Esophagus muscularis mucosa (tissue), 4 donors: ENCODE data around the gene PDZRN3. TPM values are rescaled to one million over a fixed set of nuclear protein-coding genes. Genes with fewer than 3 reads are reported as not detected.

Experiments used
- DNase-seq: peaks from one replicate; pipeline ENCODE4 v3.0.0-alpha.2; 2017; ENCODE audit errors: extremely low spot score
- H3K27ac ChIP-seq, 4 donors: fragments of 200-600 bp; sonication (generic); replicated peaks in 1 of 4; 1 replicate in 3 of 4; 2 replicates in 1 of 4; pipeline ENCODE4 v1.5.1; 2016 to 2019; ENCODE audit warnings: mild to moderate bottlenecking in 1 of 4
- H3K27me3 ChIP-seq, 4 donors: fragments of 200-600 bp; sonication (generic); one replicate each; pipeline versions ENCODE4 v1.5.1 to v1.6.0; 2016 to 2019
- H3K36me3 ChIP-seq, 4 donors: fragments of 200-600 bp; sonication (generic); one replicate each; pipeline ENCODE4 v1.5.1; 2016 to 2019
- H3K4me1 ChIP-seq, 4 donors: fragments of 200-600 bp; sonication (generic); one replicate each; pipeline ENCODE4 v1.5.1; 2016 to 2019
- H3K4me3 ChIP-seq, 4 donors: fragments of 200-600 bp; sonication (generic); 1 replicate in 2 of 4; 2 replicates in 2 of 4; pipeline ENCODE4 v1.5.1; 2016 to 2019; ENCODE audit warnings: mild to moderate bottlenecking in 4 of 4, moderate library complexity in 1 of 4
- H3K9me3 ChIP-seq, 4 donors: fragments of 200-600 bp; sonication (generic); 1 replicate in 3 of 4; 2 replicates in 1 of 4; pipeline ENCODE4 v1.5.1; 2016 to 2019
- EP300 ChIP-seq: sonication (generic); formaldehyde crosslinking; IDR thresholded peaks from one replicate; pipeline ENCODE4 v1.6.1; 2017; ENCODE audit warnings: antibody characterized with exemption
- POLR2A ChIP-seq: fragments of 450-650 bp; IDR thresholded peaks from one replicate; pipeline ENCODE4 v1.6.1; 2017; ENCODE audit warnings: antibody characterized with exemption, moderate library complexity, mild to moderate bottlenecking, low read depth
- POLR2AphosphoS5 ChIP-seq, 2 donors: sonication (generic); formaldehyde crosslinking; IDR thresholded peaks; one replicate each; pipeline ENCODE4 v1.6.1; 2017; ENCODE audit warnings: antibody characterized with exemption in 2 of 2
- WGBS: methylation state at CpG from one replicate; pipeline ENCODE4 v1.1.5; 2018; 5-methylcytosine and 5-hydroxymethylcytosine counted together
- intact Hi-C: fragments of 100-400 bp; cut with DNase I; formaldehyde crosslinking; loops from one replicate; pipeline ENCODE4 v1.15.1; 2023
- total RNA-seq, 4 donors: library from RNA; depleted of rRNA; stranded (reverse); fragments of >200 nt; gene quantifications; one replicate each; pipeline versions ENCODE4 v1.1.0 to v1.2.1, GENCODE V29; 2016
- TF ChIP-seq, protein P1 (sequence below), 3 experiments: fragments of 200-600 bp in 2 of 3; fragments of 450-650 bp in 1 of 3; sonication (generic) in 2 of 3; IDR thresholded peaks; one replicate each; pipeline ENCODE4 v1.5.1; 2017 to 2019; ENCODE audit warnings: antibody characterized with exemption in 3 of 3, mild to moderate bottlenecking in 2 of 3, moderate library complexity in 1 of 3

Gene PDZRN3
- total RNA-seq, 4 donors from 2014 or later, result 149 to 314 (median 220) TPM

DNA sequence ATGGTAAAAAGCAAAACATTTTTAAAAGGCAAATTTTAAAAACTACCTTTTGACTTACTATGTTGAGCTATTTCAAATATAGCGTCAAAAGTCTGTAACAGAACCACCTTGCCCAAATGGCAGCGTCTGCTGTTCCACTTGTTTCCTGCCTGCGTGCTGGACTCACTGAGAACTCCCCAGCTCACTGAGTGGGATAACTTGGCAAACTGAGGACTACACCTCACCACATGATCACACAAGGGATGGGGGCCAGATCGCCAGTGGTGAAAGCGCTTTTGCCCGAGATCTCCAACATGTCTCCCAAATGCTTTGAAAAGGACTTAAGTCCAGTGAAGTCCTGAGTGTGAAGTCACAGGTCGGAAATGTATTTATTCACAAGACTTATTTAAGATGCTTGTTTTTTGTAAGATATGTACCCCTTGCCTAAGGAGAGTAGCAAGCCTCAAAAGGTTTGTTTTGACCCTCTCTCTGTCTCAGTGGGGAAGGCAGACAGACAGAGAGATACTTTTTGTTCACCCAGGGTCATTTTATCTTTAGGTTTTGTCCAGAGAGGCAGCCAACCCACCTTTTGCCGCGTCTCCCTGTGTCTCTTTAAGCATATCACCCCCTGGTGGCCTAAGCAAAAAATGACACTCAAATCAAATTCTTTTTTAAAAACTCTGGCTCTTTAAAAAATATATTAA, 192.6 kb downstream of the PDZRN3 start:
- Histone ChIP-seq H3K36me3 (no peaks in the 10 kb centered on the region), H3K27ac (peak overlapping the region; percentile 7 to 42 (median 24)), H3K4me1 (peaks cover 45 to 91% (median 78%) of the 10 kb centered on the region in 4 donors), H3K27me3 (no peaks in the 10 kb centered on the region), H3K4me3 (peak overlapping the region; percentile 8 to 36 (median 13)), H3K9me3 (no peaks in the 10 kb centered on the region)
- no peak for DNase-seq
- 49% methylated on average over 9 of the region's 9 CpGs for WGBS
- intact Hi-C loops, result loop anchor here (5.0 kb wide), 2 partner anchors 75 to 330 kb away; no protein-coding TSS in a partner anchor
- TF ChIP-seq POLR2A, result no peak
- no peak for TF ChIP-seq EP300
- TF ChIP-seq POLR2AphosphoS5 (IDR thresholded peaks at IDR 0.05), result no peak
- TF ChIP-seq, protein P1, sequence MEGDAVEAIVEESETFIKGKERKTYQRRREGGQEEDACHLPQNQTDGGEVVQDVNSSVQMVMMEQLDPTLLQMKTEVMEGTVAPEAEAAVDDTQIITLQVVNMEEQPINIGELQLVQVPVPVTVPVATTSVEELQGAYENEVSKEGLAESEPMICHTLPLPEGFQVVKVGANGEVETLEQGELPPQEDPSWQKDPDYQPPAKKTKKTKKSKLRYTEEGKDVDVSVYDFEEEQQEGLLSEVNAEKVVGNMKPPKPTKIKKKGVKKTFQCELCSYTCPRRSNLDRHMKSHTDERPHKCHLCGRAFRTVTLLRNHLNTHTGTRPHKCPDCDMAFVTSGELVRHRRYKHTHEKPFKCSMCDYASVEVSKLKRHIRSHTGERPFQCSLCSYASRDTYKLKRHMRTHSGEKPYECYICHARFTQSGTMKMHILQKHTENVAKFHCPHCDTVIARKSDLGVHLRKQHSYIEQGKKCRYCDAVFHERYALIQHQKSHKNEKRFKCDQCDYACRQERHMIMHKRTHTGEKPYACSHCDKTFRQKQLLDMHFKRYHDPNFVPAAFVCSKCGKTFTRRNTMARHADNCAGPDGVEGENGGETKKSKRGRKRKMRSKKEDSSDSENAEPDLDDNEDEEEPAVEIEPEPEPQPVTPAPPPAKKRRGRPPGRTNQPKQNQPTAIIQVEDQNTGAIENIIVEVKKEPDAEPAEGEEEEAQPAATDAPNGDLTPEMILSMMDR (IDR thresholded peaks at IDR 0.05), result peak; percentile 66 to 71 (median 69)

DNA sequence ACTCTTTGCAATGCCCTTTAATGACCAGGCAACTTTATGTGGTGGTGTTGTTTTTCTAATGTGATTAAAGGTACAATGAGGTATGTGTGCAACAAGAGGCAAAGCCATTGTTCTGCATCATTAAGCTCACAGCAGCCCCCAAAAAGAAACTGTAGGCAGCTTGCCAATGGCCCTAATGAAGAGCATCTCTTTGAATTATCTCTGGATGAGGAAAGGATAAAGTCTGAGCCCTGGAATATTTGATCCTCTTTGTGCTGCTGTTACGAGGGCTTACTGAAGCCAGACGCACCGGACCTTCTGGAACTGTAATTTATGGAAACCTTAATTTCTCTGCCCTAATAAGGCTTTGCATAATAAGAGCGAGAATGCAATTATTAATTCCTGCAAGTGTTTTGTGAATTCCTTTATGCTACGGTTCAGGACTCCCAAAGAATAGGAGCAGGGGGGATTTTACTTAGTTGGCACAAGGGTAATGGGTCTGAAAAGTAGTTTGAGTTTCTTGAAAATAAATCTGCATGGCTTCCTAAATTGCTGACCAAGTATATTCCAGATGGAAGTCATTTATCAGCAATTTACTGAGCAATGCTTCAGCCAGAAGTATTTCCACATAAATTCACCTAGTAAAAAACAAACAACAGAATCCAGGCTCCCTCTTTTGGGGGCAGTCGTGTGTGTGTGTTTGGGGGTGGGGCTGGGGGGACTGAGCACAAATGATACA, 193.4 kb downstream of the PDZRN3 start:
- TF ChIP-seq POLR2A (no peak), POLR2AphosphoS5 (IDR thresholded peaks at IDR 0.05) (no peak), EP300 (no peak)
- TF ChIP-seq, protein P1 (IDR thresholded peaks at IDR 0.05), result no peak
- 56% methylated on average over 6 of the region's 6 CpGs for WGBS

DNA sequence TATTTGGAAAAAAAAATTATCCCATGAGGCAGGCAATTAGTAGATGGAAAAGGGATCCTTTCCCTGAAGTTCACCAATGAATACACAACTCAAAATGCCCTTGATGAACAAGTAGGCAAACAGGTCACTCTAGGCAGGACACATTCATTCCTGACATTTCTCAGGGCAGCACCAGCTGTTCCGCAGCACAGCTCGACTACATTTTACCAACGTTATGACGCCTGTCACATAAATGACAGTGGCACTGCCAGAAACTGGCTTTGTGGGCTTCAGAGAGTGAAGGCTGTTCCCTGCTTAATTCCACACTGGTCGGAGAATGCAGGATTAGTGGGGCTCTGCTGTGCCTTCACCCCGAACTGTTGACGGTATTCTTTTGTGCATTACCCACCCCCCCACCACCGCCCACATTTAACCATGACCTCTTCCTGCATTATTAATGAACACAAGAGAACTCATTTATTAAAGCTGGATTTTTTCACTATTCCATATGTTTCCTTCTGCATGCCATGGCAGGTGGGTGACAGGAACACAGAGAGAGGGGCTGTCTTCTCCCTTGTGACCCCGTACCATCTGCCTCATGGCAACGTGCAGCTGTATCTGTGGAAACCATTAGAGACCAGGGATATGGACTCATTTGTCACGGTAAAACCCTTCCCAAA, 197.6 kb downstream of the PDZRN3 start:
- intact Hi-C loops, result loop anchor here (10.0 kb wide), 1 partner anchor 188 kb away; no protein-coding TSS in a partner anchor
- Histone ChIP-seq H3K27me3 (no peaks in the 10 kb centered on the region), H3K9me3 (no peaks in the 10 kb centered on the region), H3K4me3 (no peak overlapping the region), H3K27ac (peak overlapping the region; percentile 52 to 59 (median 55)), H3K36me3 (no peaks in the 10 kb centered on the region), H3K4me1 (peaks cover 34 to 95% (median 70%) of the 10 kb centered on the region in 4 donors)
- no peak for DNase-seq
- WGBS, result 61% methylated on average over 11 of the region's 11 CpGs
- TF ChIP-seq EP300 (no peak), POLR2A (no peak), POLR2AphosphoS5 (IDR thresholded peaks at IDR 0.05) (no peak)
- TF ChIP-seq, protein P1 (IDR thresholded peaks at IDR 0.05), result no peak

More for the DNA sequence above, 193.4 kb downstream of the PDZRN3 start:
- Histone ChIP-seq H3K36me3 (no peaks in the 10 kb centered on the region), H3K27me3 (no peaks in the 10 kb centered on the region), H3K4me1 (peaks cover 42 to 97% (median 83%) of the 10 kb centered on the region in 4 donors), H3K27ac (peak overlapping the region in 2 of 4 donors; percentile 39 to 42), H3K9me3 (no peaks in the 10 kb centered on the region), H3K4me3 (no peak overlapping the region)
- DNase-seq, result no peak
- intact Hi-C loops, result loop anchor here (5.0 kb wide), 2 partner anchors 76 to 329 kb away; no protein-coding TSS in a partner anchor

- H3K4me1 ChIP-seq, result peaks cover 34 to 95% (median 69%) of the 10 kb centered on the region in 4 donors
- no peak for TF ChIP-seq EP300
These were observed 198.1 kb downstream of the PDZRN3 start for GRCh38 chr3:73426606-73427005.

DNA sequence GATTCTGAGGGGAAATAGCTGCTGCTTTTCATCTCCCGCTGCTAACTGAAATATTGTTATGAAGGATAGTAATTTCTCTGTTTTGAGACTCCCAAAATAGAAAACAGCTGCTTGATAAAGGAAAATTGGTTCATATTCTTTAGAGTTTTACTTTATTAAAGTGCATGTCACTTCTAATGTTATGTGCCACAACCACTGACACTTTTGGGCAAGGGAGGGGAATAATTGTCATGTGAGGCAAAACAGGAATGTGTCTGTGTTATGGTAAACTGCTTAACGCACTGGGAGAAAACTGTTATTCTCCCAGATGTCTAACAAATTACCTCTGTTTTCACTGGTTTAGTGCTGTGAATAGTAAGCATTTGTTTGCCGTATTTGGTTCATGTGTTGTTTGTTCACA, 201.6 kb downstream of the PDZRN3 start:
- Histone ChIP-seq H3K9me3 (no peaks in the 10 kb centered on the region), H3K4me3 (peak overlapping the region; percentile 3 to 11 (median 8)), H3K27me3 (no peaks in the 10 kb centered on the region), H3K27ac (peak overlapping the region; percentile 65 to 82 (median 76)), H3K36me3 (no peaks in the 10 kb centered on the region), H3K4me1 (peaks cover 53 to 97% (median 80%) of the 10 kb centered on the region in 4 donors)
- intact Hi-C loops, result loop anchor here (10.0 kb wide), 1 partner anchor 192 kb away; no protein-coding TSS in a partner anchor
- no peak for DNase-seq
- WGBS, result 29% methylated on average over 3 of the region's 3 CpGs
- TF ChIP-seq, protein P1 (IDR thresholded peaks at IDR 0.05), result no peak
- TF ChIP-seq EP300, result no peak
- TF ChIP-seq POLR2A, result no peak
- no peak for TF ChIP-seq POLR2AphosphoS5 (IDR thresholded peaks at IDR 0.05)

More at GRCh38 chr3:73426606-73427005, 198.1 kb downstream of the PDZRN3 start:
- intact Hi-C loops, result loop anchor here (10.0 kb wide), 1 partner anchor 188 kb away; no protein-coding TSS in a partner anchor
- Histone ChIP-seq H3K36me3 (no peaks in the 10 kb centered on the region), H3K4me3 (no peak overlapping the region), H3K27me3 (no peaks in the 10 kb centered on the region), H3K9me3 (no peaks in the 10 kb centered on the region), H3K27ac (peak overlapping the region; percentile 52 to 59 (median 55))
- 55% methylated on average over 7 of the region's 7 CpGs for WGBS
- no peak for DNase-seq
